OCI-M2 (cell line): ENCODE results near the gene SLC6A4.
"Not testable (repeated sequence)": the region's sequence is repeated elsewhere in the genome, so short reads cannot be mapped to it uniquely, and the experiment has no call there.

Experiments used
- DNase-seq: peaks from one replicate; lab custom pipeline; 2025; ENCODE audit not compliant: unreplicated experiment; lab: John Stamatoyannopoulos, UW

SLC6A4 gene

DNA sequence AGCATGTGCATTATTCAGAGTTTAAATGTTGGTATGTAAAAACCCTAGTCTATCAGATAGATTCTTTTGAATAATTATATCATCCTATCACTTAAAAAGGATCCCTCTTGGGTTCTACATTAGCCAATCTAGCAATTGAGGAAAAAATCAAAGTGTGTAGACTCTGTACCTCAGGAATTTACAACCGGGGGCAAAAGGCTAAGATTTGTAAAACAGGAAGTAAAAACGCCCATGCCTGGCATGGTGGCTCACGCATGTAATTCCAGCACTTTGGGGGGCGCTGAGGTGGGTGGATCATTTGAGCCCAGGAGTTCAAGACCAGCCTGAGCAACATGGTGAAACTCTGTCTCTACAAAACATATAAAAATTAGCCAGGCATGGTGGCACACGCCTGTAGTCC lies 58.6 kb downstream of the SLC6A4 start:
- DNase-seq = no peak

DNA sequence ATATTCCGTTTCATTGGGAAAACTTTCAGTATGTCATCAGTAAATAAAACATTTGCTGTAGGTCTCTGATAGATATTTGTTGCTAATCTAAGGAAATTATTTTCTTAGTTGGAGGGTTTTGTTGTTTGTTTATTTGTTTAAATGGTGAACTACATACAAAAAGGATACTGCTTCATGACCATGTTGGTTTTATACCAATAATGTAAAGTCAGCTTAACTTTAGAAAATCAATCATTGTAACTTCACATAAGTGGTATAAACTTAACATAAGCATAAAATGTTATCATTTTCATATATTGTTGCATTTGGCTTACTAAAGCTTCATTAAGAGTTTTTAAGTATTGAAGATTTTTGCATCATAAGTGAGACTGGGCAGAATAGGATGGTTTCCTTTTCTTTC lies 60.9 kb downstream of the SLC6A4 start:
- no peak for DNase-seq

DNA sequence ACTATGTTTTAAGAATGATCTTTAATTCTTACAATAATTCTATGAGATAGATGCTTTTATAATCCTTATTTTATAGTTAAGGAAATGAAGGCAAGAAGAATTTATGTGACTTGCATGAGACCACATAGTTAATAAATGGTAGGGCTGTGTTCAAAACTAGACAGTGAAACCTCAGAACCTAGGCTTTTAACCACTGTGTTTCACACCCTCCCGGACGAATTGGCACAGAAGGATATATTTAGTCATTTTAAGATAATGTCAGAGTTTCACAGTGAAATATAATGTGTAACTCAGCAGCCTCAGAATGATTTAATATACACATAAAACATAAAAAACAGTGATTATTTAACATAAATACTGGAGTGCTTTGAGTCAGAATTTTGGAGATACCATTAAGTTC lies 61.8 kb downstream of the SLC6A4 start:
- DNase-seq = no peak

DNA sequence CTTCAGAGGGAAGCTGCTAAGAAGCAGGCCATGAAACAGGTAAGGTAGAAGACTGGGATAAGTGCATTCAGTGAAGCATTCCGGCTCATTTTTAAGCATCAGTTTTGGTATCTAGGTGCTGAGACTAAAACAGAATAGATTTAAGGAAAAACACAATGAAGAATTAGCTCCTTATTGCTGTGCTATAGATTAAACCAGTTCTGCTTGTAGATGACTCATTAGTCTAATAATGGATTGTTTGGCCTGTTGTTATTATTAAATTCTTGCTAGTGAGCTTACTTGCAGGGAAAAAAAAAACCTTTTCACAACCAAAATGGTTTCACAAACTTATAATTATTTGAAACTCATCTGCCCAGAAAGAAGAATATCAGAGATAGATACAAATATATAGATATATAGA lies 62.9 kb downstream of the SLC6A4 start:
- DNase-seq = no peak

DNA sequence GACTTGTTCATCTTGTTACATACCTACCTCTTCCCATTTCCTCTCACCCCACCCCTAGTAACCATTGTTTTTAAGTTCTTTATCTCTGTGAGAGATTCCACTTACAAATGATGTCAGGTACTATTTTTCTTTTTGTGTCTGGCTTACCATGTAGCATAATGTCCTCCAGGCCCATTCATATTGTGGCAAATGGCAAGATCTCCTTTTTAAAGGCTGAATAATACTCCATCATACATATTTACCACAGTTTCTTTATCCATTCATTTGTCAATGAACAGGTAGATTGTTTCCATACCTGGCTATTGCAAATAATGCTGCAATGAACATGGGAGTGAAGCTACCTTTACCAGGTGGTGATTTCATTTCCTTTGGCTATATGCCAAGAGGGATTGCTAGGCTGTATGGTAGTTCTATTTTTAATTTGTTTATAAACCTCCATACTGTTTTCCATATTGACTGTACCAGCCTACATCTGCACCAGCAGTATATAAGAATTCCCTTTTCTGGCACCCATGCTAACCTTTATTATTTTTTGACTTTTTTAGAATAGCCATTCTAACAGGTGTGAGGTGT lies 65.0 kb downstream of the SLC6A4 start:
- DNase-seq = no peak

DNA sequence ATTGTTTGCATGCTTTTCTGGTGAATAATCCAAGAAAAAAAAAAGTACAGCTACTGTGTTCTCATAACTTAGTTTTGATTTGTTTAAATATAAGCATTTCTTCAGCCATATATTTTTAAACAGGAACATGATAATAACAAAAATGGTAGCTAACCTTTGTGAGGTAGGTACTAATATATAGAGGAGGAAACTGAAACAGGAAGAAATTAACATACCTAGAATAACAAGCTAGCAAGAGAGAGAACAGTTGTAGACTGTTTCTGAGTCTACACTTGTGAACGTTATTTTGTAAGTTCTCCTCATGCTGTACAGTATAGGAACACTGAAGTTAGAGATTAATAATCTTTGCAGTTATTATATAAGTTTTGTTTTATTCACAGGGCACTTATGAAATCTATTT lies 69.5 kb downstream of the SLC6A4 start:
- DNase-seq = no peak

DNA sequence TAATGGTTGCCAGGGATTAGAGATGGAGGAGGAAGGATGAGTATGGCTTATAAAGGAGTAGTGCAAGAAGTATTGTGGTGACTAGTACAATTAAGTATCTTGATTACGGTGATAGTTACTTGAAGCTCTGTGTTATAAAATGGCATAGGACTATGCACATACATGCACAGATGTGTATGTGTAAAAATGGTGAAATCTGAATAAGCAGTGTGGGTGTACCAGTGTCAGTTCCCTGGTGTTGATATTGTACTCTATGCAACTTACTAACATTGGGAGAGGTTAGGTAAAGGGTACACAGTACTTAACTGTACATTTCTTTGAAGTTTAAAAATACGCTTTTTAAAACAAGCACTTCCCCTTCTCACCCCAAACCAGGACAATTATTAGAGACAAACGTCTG lies 70.3 kb downstream of the SLC6A4 start:
- no peak for DNase-seq

DNA sequence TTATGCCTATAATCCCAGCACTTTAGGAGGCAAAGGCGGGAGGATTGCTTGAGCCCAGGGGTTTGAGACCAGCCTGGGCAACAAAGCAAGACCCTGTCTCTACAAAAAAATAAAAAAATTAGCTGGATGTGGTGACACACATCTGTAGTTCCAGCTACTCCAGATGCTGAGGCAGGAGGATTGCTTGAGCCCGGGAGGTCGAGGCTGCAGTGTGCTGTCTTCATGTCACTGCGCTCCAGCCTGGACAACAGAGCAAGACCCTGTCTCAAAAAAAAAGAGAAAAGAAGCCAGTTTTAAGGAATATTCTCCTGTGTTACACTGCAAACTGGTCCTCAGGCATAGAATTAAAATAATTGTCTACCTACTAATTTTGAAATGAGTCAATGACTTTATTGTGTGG lies 71.0 kb downstream of the SLC6A4 start:
- no peak for DNase-seq

DNA sequence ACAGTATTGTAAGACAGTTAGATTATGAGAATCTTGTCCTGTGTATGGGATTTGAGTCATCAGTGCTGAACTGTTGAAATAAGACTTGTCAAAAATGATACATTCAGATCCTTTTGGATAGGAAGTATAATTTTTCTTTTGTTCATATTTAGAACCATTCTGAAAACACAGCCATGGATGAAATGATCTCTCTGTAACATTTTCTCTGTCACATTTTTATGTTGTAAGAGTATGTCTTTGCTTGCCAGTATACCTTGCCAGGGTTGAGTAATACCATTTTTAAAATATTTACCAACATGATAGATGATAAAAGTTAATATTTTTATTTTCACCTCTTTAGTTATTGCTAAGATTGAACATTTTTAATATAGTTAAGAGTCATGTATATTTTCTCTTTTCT lies 73.9 kb downstream of the SLC6A4 start:
- DNase-seq = no peak

DNA sequence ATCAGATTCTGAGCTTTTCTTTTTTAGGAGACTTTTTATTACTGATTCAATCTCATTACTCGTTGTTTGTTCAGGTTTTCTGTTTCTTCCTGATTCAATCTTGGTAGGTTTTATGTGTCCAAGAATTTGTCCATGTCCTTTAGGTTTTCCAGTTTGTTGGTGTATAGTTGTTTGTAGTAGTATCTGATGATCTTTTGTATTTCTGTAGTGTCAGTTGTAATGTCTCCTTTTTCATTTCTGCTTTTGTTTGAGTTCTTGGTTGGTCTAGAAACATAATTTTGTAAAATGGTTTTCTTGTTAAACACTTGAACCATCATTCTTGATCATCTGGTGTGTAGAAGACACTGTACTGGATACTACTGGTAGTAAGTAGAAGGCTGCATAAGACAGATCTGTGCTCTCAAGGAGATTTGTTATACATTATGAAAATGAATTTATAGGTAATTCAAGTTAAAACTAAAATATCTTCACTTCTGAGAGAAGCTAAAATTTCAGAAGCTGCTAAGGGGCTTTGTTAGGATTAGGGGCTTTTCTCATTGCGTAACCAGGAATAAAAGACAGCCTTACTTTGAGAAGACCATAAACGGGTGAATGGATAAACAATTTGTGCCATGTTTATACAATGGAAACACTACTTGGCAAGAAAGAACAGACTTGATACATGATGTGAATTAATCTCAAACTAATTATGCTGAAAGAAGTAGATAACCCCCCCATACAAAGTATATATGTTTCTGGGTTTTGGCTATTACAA lies 74.9 kb downstream of the SLC6A4 start:
- DNase-seq = no peak

DNA sequence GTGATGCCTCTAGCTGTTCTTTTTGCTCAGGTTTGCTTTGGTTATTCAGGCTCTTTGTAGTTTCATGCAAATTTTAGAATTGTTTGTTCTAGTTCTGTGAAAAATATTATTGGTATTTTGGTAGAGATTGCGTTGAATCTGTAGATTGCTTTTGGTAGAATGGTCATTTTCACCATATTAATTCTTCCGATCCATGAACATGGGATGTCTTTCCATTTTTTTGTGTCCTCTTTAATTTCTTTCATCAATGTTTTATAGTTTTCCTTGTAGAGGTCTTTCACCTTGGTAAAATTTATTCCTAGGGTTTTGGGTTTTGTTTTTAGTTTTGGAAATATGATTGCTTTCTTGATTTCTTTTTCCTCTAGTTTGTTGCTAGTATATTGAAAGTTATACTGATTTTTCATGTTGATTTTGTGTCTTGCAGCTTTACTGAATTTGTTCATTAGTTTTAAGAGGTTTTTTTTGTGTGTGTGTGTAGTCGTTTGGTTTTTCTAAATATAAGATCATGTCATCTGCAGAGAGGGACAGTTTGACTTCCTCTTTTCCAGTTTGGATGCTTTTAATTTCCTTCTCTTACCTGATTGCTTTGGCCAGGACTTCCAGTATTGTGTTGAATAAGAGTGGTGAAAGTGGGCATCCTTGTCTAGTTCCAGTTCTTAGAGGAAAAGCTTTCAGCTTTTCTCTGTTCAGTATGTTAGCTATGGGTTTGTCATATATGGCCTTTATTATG lies 76.4 kb downstream of the SLC6A4 start:
- no peak for DNase-seq

DNA sequence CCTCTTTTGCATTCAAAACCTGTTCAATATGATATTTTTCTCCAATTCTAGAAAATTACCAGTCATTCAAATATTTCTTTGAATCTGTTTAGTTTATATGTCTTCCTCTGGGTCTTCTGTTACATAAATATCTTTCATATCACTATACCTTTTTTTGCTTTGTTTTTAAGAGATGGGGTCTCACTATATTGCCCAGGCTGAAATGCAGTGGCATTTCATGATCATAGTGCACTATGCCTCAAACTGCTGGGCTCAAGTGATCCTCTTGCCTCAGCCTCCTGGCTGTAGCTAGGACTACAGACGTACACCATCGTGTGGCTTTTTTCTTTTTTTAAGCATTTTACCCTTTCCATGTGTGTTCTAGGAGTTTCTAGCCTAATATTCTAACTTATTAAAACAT lies 80.1 kb downstream of the SLC6A4 start:
- DNase-seq = no peak

DNA sequence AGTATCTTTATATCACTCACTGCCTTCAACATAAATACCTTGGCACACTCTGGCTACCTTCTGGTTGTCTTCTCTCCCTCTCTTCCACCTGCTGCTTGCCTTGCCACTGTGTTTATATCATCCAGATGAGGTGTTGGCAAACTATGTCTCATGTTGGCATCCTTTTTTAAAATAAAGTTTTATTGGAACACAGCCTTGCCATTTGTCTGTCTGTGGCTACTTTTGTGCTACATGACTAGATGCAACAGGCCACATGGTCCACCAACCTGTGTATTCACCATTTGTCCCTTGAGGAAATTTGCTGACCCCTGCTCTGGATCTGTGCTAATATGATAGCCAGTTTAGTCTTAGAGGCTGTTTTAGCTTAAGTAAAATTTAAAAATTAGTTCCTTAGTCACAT lies 82.0 kb downstream of the SLC6A4 start:
- DNase-seq = no peak

DNA sequence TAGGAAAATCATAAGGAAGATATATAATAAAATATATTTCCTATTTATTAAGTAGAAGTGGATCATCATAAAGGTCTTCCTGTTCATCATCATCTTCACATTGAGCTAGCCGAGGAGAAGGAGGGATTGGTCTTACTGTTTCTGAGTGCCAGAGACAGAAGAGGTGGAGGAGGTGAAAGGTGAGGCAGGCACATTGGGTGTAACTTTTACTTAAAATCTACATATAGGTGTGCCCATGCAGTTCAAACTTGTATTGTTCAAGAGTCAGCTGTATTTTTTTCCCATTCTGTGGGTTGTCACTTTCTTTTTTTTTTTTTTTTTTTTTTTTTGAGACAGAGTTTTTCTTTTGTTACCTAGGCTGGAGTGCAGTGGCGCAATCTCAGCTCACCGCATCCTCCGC lies 84.0 kb downstream of the SLC6A4 start:
- no peak for DNase-seq

DNA sequence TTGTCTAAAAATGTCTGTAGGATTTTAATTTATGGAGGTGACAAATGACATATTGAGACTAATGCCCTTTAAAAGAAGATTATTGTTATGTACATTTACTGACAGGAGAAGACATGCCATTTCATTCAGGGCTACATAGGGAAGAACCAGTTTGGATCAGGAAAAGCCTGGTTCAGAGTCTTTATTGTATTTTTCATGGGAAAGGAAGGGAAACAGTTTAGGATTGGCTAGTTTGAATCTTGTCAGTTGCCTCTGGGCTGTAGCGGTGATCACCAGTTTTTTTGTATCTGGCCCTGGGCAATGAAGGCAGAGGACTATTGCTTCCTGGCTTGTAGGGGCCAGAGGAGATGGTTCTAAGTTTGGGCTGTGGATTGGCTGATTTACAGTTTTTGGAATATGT lies 87.1 kb downstream of the SLC6A4 start:
- DNase-seq = no peak

DNA sequence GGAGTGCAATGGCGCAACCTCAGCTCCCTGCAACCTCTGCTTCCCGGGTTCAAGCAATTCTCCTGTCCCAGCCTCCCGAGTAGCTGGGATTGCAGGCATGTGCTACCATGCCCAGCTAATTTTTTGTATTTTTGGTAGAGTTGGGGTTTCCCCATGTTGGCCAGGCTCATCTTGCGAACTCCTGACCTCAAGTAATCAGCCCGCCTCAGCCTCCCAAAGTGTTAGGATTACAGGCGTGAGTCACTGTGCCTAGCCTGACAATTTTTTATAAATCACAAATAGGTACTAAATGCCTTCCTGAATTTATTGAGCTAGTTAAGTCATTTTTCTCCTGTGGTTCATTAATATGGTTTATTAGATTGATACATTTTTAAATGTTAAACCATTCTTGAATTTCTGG lies 87.6 kb downstream of the SLC6A4 start:
- DNase-seq = not testable (repeated sequence)
